ENCODE results near the gene GSTT2. TPM values are rescaled to one million over a fixed set of nuclear protein-coding genes. Genes with fewer than 3 reads are reported as not detected.
"Not testable (repeated sequence)": the region's sequence is repeated elsewhere in the genome, so short reads cannot be mapped to it uniquely, and the experiment has no call there.

The GSTT2 gene
- total RNA-seq, 1 experiment from 2014 or later, result 1.6 TPM

GRCh38 chr22:23969071-23969470 lies 10.9 kb upstream of the GSTT2 start:
- H3K4me3 ChIP-seq, result no peak overlapping the region
- no peaks in the 10 kb centered on the region for H3K9me3 ChIP-seq
- H3K36me3 ChIP-seq, result peaks cover 21% of the 10 kb centered on the region
- DNase-seq, result no peak
- H3K27me3 ChIP-seq, result no peaks in the 10 kb centered on the region

- Histone ChIP-seq H3K9me3 (no peaks in the 10 kb centered on the region), H3K27me3 (no peaks in the 10 kb centered on the region), H3K4me3 (no peak overlapping the region), H3K36me3 (peaks cover 21% of the 10 kb centered on the region)
- DNase-seq, result no peak
Observed at GRCh38 chr22:23970201-23970641, 9.7 kb upstream of the GSTT2 start.

GRCh38 chr22:23970816-23971486 lies 9.0 kb upstream of the GSTT2 start:
- Histone ChIP-seq H3K4me3 (no peak overlapping the region), H3K36me3 (peaks cover 21% of the 10 kb centered on the region), H3K27me3 (no peaks in the 10 kb centered on the region), H3K9me3 (no peaks in the 10 kb centered on the region)
- peak; percentile 9 for DNase-seq

- not testable (repeated sequence) for H3K27me3 ChIP-seq, H3K9me3 ChIP-seq, H3K4me3 ChIP-seq, DNase-seq
- peaks cover 21% of the 10 kb centered on the region for H3K36me3 ChIP-seq
Observed at GRCh38 chr22:23971927-23972326, 8.0 kb upstream of the GSTT2 start.

- H3K9me3 ChIP-seq, H3K27me3 ChIP-seq, H3K4me3 ChIP-seq, DNase-seq: not testable (repeated sequence)
- H3K36me3 ChIP-seq, result peaks cover 17% of the 10 kb centered on the region
Observed at GRCh38 chr22:23974345-23974744, 5.6 kb upstream of the GSTT2 start, which contains the start of gene DDT. Gene DDT, minus strand, starts transcription at chr22:23974441. Its CDS starts 27 bp downstream, at chr22:23974414.

- H3K27me3 ChIP-seq, H3K4me3 ChIP-seq, H3K9me3 ChIP-seq, DNase-seq: not testable (repeated sequence)
- peaks cover 13% of the 10 kb centered on the region for H3K36me3 ChIP-seq
Observed at GRCh38 chr22:23974836-23975352, 5.0 kb upstream of the GSTT2 start.

GRCh38 chr22:23977304-23977703 lies 2.6 kb upstream of the GSTT2 start:
- H3K4me3 ChIP-seq, H3K36me3 ChIP-seq, H3K9me3 ChIP-seq, H3K27me3 ChIP-seq, DNase-seq: not testable (repeated sequence)

- not testable (repeated sequence) for DNase-seq, H3K27me3 ChIP-seq, H3K9me3 ChIP-seq, H3K36me3 ChIP-seq, H3K4me3 ChIP-seq
Observed at GRCh38 chr22:23980567-23980966, 633 bp downstream of the GSTT2 start.

- H3K4me3 ChIP-seq, result no peak overlapping the region
- no peaks in the 10 kb centered on the region for H3K36me3 ChIP-seq
- peak; percentile 21 for DNase-seq
- H3K27me3 ChIP-seq, result no peaks in the 10 kb centered on the region
- no peaks in the 10 kb centered on the region for H3K9me3 ChIP-seq
Observed at GRCh38 chr22:23984430-23984829, 4.5 kb downstream of the GSTT2 start.

GRCh38 chr22:23986089-23986488 lies 6.2 kb downstream of the GSTT2 start:
- H3K36me3 ChIP-seq, DNase-seq, H3K27me3 ChIP-seq, H3K9me3 ChIP-seq, H3K4me3 ChIP-seq: not testable (repeated sequence)

- H3K27me3 ChIP-seq, H3K36me3 ChIP-seq, DNase-seq, H3K4me3 ChIP-seq, H3K9me3 ChIP-seq: not testable (repeated sequence)
Observed at GRCh38 chr22:23986538-23987178, 6.7 kb downstream of the GSTT2 start.

GRCh38 chr22:23989583-23990244 lies 9.8 kb downstream of the GSTT2 start:
- not testable (repeated sequence) for H3K36me3 ChIP-seq, H3K4me3 ChIP-seq, H3K9me3 ChIP-seq, H3K27me3 ChIP-seq
- peak; percentile 62 for DNase-seq

GRCh38 chr22:23993080-23993479 lies 13.1 kb downstream of the GSTT2 start:
- not testable (repeated sequence) for H3K27me3 ChIP-seq, H3K4me3 ChIP-seq, H3K36me3 ChIP-seq, DNase-seq, H3K9me3 ChIP-seq

GRCh38 chr22:23993581-23994177 lies 13.7 kb downstream of the GSTT2 start:
- not testable (repeated sequence) for H3K4me3 ChIP-seq, H3K9me3 ChIP-seq, H3K27me3 ChIP-seq, H3K36me3 ChIP-seq, DNase-seq

- Histone ChIP-seq H3K36me3 (no peaks in the 10 kb centered on the region), H3K9me3 (no peaks in the 10 kb centered on the region), H3K4me3 (no peak overlapping the region), H3K27me3 (no peaks in the 10 kb centered on the region)
- no peak for DNase-seq
Observed at GRCh38 chr22:23997092-23997491, 17.2 kb downstream of the GSTT2 start.

GRCh38 chr22:23999779-24000178 lies 19.8 kb downstream of the GSTT2 start:
- not testable (repeated sequence) for DNase-seq, H3K4me3 ChIP-seq, H3K27me3 ChIP-seq, H3K9me3 ChIP-seq, H3K36me3 ChIP-seq

GRCh38 chr22:24001314-24001713 lies 21.4 kb downstream of the GSTT2 start:
- Histone ChIP-seq H3K36me3 (no peaks in the 10 kb centered on the region), H3K27me3 (no peaks in the 10 kb centered on the region), H3K9me3 (no peaks in the 10 kb centered on the region), H3K4me3 (no peak overlapping the region)
- DNase-seq, result no peak
